ENCODE results near the gene DIP2B.

The DIP2B gene

GRCh38 chr12:50695961-50696360 lies 191.2 kb downstream of the DIP2B start:
- DNase-seq = no peak

GRCh38 chr12:50696931-50697330 lies 192.1 kb downstream of the DIP2B start:
- no peak for DNase-seq

GRCh38 chr12:50699154-50699553 lies 194.4 kb downstream of the DIP2B start:
- DNase-seq = no peak

GRCh38 chr12:50699940-50700339 lies 195.2 kb downstream of the DIP2B start:
- DNase-seq = peak; percentile 9

- DNase-seq = no peak
Measured at GRCh38 chr12:50706606-50707005, 201.8 kb downstream of the DIP2B start.

GRCh38 chr12:50707396-50707795 lies 202.6 kb downstream of the DIP2B start:
- DNase-seq = no peak

GRCh38 chr12:50708631-50709030 lies 203.8 kb downstream of the DIP2B start:
- no peak for DNase-seq

- DNase-seq = no peak
Measured at GRCh38 chr12:50711121-50711520, 206.3 kb downstream of the DIP2B start.

- no peak for DNase-seq
Measured at GRCh38 chr12:50715174-50715573, 210.4 kb downstream of the DIP2B start.

GRCh38 chr12:50718760-50719159 lies 214.0 kb downstream of the DIP2B start:
- no peak for DNase-seq

GRCh38 chr12:50720085-50720484 lies 215.3 kb downstream of the DIP2B start:
- DNase-seq = no peak

- DNase-seq = no peak
Measured at GRCh38 chr12:50720501-50720900, 215.7 kb downstream of the DIP2B start.

GRCh38 chr12:50723865-50724264 lies 219.1 kb downstream of the DIP2B start:
- no peak for DNase-seq

GRCh38 chr12:50725011-50725942 lies 220.5 kb downstream of the DIP2B start:
- DNase-seq = no peak

- DNase-seq = no peak
Measured at GRCh38 chr12:50727466-50727865, 222.7 kb downstream of the DIP2B start.

- DNase-seq = no peak
Measured at GRCh38 chr12:50728417-50728816, 223.6 kb downstream of the DIP2B start.

GRCh38 chr12:50728841-50729240 lies 224.1 kb downstream of the DIP2B start:
- no peak for DNase-seq

- DNase-seq = no peak
Measured at GRCh38 chr12:50732591-50732990, 227.8 kb downstream of the DIP2B start.

GRCh38 chr12:50733706-50734105 lies 228.9 kb downstream of the DIP2B start:
- DNase-seq = no peak

GRCh38 chr12:50734409-50735263 lies 229.9 kb downstream of the DIP2B start:
- no peak for DNase-seq

GRCh38 chr12:50739611-50740010 lies 234.8 kb downstream of the DIP2B start:
- no peak for DNase-seq

GRCh38 chr12:50740307-50740706 lies 235.5 kb downstream of the DIP2B start:
- no peak for DNase-seq

- no peak for DNase-seq
Measured at GRCh38 chr12:50742776-50743175, 238.0 kb downstream of the DIP2B start.

- no peak for DNase-seq
Measured at GRCh38 chr12:50745861-50746260, 241.1 kb downstream of the DIP2B start.

Data from NCI-H2107 (cell line).